Measurements from ENCODE around the gene PDE10A. TPM values are rescaled to one million over a fixed set of nuclear protein-coding genes. Genes with fewer than 3 reads are reported as not detected.

Gene PDE10A
- total RNA-seq, 4 donors from 2014 or later, result 0.59 to 3.1 (median 2.0) TPM

GRCh38 chr6:165580136-165580535 is 82.9 kb downstream of the PDE10A start:
- no peaks in the 10 kb centered on the region for H3K36me3 ChIP-seq
- no peak overlapping the region for H3K4me3 ChIP-seq
- H3K27ac ChIP-seq, result no peak overlapping the region
- no peaks in the 10 kb centered on the region for H3K27me3 ChIP-seq
- H3K9me3 ChIP-seq, result no peaks in the 10 kb centered on the region
- no peak for DNase-seq (ENCODE audit: low spot score in 2 of 2)
- TF ChIP-seq EP300 (IDR thresholded peaks at IDR 0.05) (no peak), POLR2A (IDR thresholded peaks at IDR 0.05) (no peak), CTCF (IDR thresholded peaks at IDR 0.05) (no peak), POLR2AphosphoS5 (IDR thresholded peaks at IDR 0.05) (no peak)
- WGBS, result 82% methylated on average over 3 of the region's 3 CpGs
- H3K4me1 ChIP-seq, result no peaks in the 10 kb centered on the region

DNA sequence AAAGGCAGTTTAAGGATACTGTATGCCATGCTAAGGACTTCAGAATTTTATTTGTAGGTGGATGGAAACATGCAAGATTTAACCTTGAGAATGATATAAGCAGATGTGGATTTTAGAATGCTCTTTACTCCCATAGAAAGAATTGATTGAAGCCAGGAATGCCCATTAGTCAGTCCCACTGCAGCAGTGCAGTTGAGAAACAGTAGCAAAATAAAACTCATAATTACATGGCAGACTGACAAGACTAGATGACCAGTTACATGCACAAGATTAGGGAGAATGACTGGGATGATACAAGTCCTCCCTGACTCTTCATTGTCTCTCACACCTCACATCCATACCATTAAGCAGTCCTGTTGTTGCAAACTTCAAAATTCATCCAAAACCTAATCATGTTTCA is 83.9 kb downstream of the PDE10A start:
- no peaks in the 10 kb centered on the region for H3K4me1 ChIP-seq
- H3K27ac ChIP-seq, result no peak overlapping the region
- TF ChIP-seq POLR2A (IDR thresholded peaks at IDR 0.05), result no peak
- no peaks in the 10 kb centered on the region for H3K36me3 ChIP-seq
- H3K27me3 ChIP-seq, result no peaks in the 10 kb centered on the region
- no peak overlapping the region for H3K4me3 ChIP-seq
- no peak for DNase-seq (ENCODE audit: low spot score in 2 of 2)
- no peaks in the 10 kb centered on the region for H3K9me3 ChIP-seq

DNA sequence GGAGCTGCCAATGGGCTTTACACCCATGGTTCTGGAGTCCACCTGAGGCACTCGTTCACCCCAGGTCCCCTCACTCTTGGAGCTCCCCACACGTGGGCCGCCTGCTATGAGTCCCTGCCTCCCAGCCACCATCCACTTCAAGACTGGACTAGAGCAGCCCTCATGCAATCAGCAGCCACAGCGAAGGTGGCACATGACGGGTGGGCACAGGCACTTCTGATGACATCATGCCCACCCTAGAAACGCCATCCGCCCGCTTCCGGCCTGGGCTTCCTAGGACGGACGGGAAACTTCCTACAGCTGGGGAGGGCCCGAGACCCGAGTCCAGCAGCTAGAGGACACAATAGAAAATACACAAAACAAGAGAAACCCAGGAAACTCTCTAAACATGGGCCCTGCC is 85.5 kb downstream of the PDE10A start:
- WGBS, result 95% methylated on average over 6 of the region's 13 CpGs
- TF ChIP-seq EP300 (IDR thresholded peaks at IDR 0.05) (no peak), POLR2A (IDR thresholded peaks at IDR 0.05) (no peak), POLR2AphosphoS5 (IDR thresholded peaks at IDR 0.05) (no peak), CTCF (IDR thresholded peaks at IDR 0.05) (no peak)
- no peak for DNase-seq (ENCODE audit: low spot score in 2 of 2)
- Histone ChIP-seq H3K4me3 (no peak overlapping the region), H3K4me1 (no peaks in the 10 kb centered on the region), H3K9me3 (no peaks in the 10 kb centered on the region), H3K27ac (no peak overlapping the region), H3K36me3 (no peaks in the 10 kb centered on the region), H3K27me3 (no peaks in the 10 kb centered on the region)

GRCh38 chr6:165575158-165575549 is 87.9 kb downstream of the PDE10A start:
- Histone ChIP-seq H3K4me1 (no peaks in the 10 kb centered on the region), H3K27ac (no peak overlapping the region), H3K9me3 (no peaks in the 10 kb centered on the region), H3K4me3 (no peak overlapping the region), H3K27me3 (no peaks in the 10 kb centered on the region), H3K36me3 (no peaks in the 10 kb centered on the region)
- TF ChIP-seq CTCF (IDR thresholded peaks at IDR 0.05) (no peak), POLR2A (IDR thresholded peaks at IDR 0.05) (no peak), POLR2AphosphoS5 (IDR thresholded peaks at IDR 0.05) (no peak), EP300 (IDR thresholded peaks at IDR 0.05) (no peak)
- no peak for DNase-seq (ENCODE audit: low spot score in 2 of 2)
- WGBS, result 72% methylated on average over 3 of the region's 3 CpGs

- H3K4me1 ChIP-seq, result no peaks in the 10 kb centered on the region
- WGBS, result 65% methylated on average over 6 of the region's 6 CpGs
- no peak overlapping the region for H3K4me3 ChIP-seq
- H3K36me3 ChIP-seq, result no peaks in the 10 kb centered on the region
- no peak overlapping the region for H3K27ac ChIP-seq
- no peak for DNase-seq (ENCODE audit: low spot score in 2 of 2)
- H3K27me3 ChIP-seq, result no peaks in the 10 kb centered on the region
- TF ChIP-seq POLR2A (IDR thresholded peaks at IDR 0.05) (no peak), POLR2AphosphoS5 (IDR thresholded peaks at IDR 0.05) (no peak), CTCF (IDR thresholded peaks at IDR 0.05) (no peak), EP300 (IDR thresholded peaks at IDR 0.05) (no peak)
- H3K9me3 ChIP-seq, result no peaks in the 10 kb centered on the region
Observed at GRCh38 chr6:165574220-165575157, 88.6 kb downstream of the PDE10A start.

All from suprapubic skin (tissue), 4 donors.